Stomach (tissue), 4 donors: ENCODE measurements around the gene NCS1.

Source experiments
- EP300 ChIP-seq: sonication (generic); formaldehyde crosslinking; IDR thresholded peaks from one replicate; pipeline ENCODE4 v1.6.1; 2017; ENCODE audit warnings: antibody characterized with exemption
- POLR2A ChIP-seq, 4 donors: fragments of 450-650 bp; IDR thresholded peaks; one replicate each; pipeline ENCODE4 v1.6.1; 2016; ENCODE audit warnings: antibody characterized with exemption in 4 of 4, control low read depth in 2 of 4, mild to moderate bottlenecking in 1 of 4, moderate library complexity in 1 of 4
- TF ChIP-seq, protein P1 (sequence below), 7 experiments: fragments of 450-650 bp in 4 of 7; fragments of 200-600 bp in 3 of 7; sonication (generic) in 3 of 7; IDR thresholded peaks; one replicate each; pipeline ENCODE4 v1.5.1; 2016 to 2019; ENCODE audit warnings: antibody characterized with exemption in 7 of 7, control low read depth in 2 of 7, mild to moderate bottlenecking in 1 of 7

- TF ChIP-seq, protein P1, sequence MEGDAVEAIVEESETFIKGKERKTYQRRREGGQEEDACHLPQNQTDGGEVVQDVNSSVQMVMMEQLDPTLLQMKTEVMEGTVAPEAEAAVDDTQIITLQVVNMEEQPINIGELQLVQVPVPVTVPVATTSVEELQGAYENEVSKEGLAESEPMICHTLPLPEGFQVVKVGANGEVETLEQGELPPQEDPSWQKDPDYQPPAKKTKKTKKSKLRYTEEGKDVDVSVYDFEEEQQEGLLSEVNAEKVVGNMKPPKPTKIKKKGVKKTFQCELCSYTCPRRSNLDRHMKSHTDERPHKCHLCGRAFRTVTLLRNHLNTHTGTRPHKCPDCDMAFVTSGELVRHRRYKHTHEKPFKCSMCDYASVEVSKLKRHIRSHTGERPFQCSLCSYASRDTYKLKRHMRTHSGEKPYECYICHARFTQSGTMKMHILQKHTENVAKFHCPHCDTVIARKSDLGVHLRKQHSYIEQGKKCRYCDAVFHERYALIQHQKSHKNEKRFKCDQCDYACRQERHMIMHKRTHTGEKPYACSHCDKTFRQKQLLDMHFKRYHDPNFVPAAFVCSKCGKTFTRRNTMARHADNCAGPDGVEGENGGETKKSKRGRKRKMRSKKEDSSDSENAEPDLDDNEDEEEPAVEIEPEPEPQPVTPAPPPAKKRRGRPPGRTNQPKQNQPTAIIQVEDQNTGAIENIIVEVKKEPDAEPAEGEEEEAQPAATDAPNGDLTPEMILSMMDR (IDR thresholded peaks at IDR 0.05): no peak
- TF ChIP-seq POLR2A (IDR thresholded peaks at IDR 0.05) (no peak), EP300 (no peak)
These were observed at the start of gene NCS1 for GRCh38 chr9:130172161-130172857.
